Nucleus accumbens (tissue), 56 donors: ENCODE results near the gene KY.
A peak's percentile ranks its signal among the peaks of the same experiment; 100 is the strongest.

Experiments
- DNase-seq, 56 donors: peaks; one replicate each; lab custom pipeline; 2025; lab: John Stamatoyannopoulos, UW

KY gene

DNA sequence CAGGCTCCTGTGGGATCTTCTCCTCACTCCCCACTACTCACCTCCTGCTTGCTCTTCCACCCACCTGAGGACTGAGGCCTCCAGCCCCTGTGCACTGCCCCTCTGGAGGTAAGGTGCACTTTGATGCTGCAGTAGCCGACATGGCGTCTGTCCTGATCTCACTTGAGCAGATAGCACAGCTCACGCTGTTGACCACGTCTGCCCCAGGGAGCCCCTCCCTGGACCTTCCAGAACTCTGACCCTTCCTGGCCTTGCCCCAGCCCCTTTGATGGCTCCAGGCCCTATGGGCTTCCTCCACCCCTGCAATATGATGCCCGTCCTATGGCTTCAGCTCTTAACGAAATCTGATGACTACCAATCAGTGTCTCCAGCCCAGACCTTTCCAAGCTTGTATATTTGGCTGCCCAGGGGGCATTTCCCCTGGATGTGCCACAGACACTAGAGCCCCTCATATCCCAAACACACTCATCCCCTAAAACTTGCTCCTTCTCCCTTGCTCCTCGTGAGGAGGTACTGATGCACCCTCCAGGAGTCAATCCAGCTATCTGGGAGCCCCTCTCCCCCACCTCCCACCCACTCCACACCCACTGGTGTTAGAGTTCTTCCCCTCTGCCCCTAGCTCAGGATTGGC, 27.1 kb downstream of the KY start:
- no peak for DNase-seq

DNA sequence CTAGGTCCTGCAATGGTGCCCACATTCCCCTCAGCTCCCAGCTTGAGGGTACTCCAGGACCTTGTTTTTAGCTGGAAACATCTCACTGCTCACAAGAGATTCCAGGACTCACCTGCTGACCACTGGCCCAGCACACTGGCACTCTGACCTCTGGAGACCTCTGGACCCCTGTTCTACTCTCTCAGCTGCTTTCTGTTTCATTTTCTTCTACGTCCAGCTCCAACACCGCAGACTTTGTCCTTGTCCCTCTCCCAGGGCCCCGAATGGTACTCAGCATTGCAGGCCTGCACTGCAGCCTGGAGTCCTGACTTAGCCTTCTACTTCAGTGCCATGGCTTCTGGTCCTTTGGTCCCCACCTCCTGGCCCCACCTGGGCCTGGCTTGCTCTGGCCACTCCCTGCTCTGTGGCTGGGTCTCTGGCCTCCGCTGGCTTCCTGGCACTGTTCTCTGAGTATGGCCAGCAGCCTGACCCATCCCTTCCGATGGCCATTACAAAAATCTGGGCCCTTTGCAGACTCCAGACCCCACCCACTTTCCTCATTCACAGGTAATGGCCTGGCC, 27.9 kb downstream of the KY start:
- no peak for DNase-seq

DNA sequence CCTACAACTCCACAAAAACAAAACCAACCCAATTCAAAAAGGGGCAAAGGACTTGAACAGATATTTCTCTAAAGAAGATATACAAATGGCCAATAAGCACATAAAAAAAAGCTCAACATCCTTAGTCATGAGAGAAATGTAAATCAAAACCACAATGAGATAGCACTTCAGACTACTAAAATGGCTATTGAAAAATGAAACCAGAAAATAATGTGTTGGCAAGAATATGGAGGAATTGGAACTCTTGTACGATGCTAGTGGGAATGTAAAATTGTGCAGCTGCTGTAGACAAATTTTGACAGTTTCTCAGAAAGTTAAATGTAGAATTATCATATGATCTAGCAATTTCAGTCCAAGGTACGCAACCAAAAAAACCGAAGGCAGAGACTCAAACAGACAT, 29.0 kb downstream of the KY start:
- no peak for DNase-seq

DNA sequence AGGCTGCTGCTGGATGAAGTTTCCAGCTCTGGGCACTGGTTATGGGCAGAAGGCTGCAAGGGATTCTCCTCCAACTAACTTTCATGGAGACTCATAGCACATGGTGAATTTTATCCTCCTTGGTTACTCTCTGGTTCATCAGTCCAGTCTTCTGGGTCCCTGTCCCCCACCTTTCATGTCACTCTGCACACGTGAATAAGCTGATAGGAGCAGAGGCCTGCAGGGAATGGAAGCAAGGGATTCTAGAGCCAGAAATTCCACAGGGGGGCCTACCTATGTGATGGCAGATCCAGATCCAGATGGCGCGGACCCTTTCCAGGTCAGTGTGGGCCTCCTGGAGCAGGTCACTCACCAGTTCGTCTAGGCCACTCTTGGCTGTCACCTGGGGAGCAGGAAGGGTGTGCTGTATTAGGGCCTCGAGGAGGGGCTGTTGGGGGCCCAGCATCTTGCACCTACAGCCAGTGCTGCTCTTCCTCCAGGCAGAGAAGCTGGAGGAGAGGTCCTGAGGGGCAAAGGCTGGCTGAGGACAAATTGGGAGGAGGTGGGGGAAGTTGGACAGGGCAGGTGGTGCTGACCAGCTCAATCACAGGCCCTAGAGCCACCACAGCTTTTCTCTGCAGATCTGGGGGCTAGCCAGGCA, 30.2 kb downstream of the KY start:
- no peak for DNase-seq

DNA sequence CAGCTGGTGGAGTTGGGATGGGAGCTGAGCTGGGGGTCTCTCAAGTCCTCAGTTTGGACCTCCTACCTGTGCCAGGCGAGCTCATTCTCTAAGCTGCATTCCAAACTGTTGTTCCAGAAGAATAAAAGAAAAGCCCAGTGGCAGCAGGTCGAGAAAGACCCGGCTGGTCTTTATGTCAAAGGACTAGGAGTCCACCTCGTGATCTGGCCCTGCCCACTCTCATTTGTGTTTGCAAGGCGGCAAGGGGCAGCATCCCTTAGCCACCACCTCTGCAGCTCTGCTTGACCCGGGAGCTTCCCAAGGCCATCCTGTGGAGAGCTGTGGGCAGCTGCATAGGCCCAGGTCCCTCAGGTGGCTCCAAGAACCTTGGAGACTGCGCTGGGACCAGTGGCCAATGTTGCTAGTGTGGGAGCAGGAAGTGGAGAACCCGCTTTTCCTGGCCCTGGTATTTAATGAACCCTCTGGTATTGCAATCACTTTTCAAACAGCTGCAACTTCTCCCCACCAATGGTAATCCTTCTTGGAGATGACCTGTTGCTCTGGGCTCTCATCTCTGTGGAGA, 30.9 kb downstream of the KY start:
- no peak for DNase-seq

DNA sequence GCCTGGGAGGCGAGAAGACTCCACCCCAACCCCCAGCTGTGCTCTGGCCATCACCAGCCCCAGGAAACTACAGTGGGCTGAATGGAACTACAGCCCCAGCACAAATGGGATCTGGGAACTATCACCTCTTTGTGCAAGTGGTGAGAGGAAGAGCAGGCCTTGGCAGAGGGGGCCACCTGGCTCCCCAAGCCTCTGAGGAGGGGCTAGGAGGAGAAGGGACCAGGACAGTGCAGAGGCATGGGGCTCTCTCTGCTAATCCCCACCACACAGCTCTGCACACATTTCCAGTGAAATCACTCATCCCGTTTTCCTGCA, 31.6 kb downstream of the KY start:
- no peak for DNase-seq

DNA sequence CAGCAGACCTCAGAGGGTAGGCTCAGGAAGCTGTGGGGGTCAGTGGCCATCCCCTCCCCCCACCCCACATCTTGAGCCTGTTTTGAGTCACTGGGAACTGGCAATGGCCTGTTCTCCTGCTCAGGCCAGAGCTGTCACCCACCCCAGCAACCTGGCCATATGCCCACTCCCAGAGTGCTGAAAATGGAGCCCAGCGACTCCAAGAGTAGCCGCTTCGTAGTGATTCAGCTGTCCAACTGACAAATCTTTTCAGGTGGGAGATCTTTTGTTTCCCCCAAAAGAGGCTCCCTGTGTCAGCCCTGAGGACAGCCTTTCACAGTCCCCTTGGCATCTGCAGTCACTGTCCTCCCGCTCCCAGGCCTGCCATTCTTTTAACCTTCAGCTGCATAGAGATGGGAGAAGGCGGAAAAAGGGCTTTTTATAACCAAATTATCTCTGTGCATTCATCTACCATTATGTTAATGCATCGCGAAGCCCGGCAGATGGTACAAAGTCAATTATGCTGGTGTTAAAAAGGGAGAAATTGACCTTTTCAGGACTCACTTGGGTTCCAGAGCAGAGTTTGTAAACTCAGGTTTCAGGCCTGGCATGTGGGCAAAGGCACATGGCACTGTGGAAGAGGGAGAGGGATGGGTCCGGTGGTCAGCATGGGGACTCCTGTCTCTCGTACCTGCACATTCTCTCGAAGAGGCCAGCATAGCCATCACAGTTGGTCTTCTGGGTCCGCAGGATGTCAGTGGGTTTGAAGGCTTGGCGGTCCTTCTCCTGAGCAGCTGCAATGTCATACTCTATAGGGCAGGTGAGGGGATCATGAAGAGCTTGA, 32.1 kb downstream of the KY start:
- DNase-seq = peak in 11 of 56 donors; percentile 2 to 40 (median 16)

DNA sequence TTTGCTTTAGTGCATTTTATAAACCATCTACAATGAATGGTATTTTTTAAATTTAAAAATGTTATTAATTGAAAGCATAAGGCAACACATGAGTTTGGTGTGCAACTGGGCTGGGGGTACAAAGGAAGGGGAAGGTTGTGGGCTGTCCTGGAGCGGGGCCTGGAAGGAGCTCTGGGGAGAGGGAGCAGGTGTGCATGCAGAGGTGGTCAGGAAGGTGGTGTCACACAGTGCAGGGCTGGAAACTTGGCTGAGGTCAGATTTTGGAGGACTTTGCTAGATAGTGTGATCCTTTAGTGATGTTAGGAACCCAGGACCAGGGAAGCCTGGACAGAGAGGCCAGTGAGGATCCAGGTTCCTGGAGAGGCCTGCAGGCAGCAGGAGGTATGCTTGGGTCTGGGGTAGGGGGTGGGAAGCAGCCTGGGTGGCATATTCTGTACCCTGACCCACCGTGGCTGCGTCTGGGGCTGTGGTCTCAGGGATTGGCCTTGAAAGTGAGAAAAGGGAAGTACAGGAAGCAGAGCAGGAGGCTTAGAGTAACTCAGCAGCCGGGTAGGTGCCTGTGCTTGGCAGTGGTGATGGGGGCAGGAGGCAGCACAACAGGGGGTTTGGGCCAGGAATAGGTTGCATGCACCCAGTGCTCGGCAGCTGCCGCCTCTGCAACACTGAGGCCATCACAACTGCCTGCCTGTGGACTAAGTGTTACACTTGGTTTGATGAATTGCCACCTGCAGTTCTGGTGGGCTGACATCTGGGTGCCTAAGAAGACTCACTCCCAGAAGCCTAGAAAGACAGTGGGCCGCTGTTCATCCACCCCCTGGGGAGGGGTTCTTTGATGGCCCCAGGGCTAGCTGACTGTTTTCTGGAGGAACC, 33.0 kb downstream of the KY start:
- DNase-seq = no peak

DNA sequence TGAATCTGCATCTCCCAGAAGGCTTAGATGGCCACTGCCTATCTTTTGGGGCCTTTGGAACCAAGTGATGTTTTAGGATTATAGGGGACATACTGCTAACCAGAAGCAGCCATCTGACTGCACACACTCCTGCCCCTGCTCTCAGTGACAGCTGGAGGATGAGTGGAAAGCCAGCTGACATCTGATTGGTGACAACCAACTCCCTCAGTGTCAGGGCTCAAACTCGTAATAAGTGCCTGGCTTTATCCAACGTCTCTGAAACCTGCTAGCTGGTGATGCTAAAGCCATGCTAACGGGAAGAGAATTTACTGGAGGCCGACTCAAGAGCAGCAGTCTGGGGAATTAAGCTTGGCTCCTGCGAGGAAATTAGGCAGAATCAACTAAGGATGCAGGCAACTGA, 35.1 kb downstream of the KY start:
- no peak for DNase-seq

DNA sequence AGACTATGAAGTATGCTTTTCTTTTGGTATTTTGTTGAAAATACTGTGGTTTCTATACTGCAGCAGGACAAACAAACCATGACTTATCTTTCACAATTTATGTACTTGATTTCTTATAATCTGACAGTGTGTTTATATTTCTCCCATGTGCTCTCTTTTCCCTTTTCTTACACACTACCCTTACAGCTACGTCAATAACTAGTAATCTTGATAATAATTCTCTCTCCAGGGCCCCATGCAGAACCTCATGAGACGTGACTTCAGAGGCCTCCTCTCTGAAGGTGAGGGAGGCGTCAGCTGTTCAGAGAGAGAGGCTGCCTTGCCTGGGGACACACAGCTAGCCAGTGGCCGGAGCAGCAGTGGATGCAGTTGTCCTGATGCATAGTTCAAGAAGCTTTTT, 35.9 kb downstream of the KY start:
- no peak for DNase-seq

DNA sequence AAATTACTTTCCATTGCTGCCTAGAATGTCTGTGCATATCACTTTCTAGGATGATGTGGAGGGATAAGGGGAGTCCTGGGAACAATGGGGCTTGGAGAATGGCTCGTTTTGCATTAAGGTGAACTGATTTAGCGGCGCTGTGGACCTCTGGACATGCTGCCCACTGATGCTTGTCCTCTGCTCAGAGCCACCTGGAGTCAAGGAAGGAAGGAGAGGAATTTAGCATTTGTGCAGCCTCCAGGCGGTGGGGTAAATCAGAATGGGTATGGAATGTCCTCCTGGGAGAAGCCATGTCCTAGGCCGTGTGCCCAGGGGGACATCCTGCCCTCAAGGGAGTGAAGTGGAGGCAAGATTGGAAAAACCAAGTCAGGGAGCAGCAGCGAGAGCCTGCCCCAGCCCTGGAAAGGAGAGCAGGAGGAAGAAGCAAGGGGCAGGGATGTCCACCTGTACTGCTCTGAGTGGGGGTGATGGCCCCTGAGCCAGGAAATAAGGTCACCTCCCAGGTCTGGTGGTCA, 37.8 kb downstream of the KY start:
- DNase-seq = no peak

DNA sequence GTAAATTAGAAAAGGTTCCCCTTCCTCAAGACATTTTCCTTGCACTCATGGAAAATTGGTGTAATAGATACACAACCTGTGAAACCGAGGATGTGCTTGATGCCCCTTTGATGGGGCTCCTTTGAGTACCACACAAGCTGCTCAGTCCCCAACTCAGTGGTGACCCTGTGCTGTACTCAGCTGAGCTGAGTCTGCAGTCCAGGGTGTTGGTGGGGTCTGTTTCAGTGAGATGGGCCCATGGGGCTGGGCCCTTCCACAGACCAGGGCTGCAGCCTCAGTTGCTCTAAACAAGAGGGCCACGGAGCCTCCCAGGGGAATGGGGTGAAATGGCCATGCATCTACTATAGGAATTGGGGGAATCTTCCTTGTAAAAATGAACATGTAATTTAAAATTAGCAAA, 39.3 kb downstream of the KY start:
- DNase-seq = no peak

DNA sequence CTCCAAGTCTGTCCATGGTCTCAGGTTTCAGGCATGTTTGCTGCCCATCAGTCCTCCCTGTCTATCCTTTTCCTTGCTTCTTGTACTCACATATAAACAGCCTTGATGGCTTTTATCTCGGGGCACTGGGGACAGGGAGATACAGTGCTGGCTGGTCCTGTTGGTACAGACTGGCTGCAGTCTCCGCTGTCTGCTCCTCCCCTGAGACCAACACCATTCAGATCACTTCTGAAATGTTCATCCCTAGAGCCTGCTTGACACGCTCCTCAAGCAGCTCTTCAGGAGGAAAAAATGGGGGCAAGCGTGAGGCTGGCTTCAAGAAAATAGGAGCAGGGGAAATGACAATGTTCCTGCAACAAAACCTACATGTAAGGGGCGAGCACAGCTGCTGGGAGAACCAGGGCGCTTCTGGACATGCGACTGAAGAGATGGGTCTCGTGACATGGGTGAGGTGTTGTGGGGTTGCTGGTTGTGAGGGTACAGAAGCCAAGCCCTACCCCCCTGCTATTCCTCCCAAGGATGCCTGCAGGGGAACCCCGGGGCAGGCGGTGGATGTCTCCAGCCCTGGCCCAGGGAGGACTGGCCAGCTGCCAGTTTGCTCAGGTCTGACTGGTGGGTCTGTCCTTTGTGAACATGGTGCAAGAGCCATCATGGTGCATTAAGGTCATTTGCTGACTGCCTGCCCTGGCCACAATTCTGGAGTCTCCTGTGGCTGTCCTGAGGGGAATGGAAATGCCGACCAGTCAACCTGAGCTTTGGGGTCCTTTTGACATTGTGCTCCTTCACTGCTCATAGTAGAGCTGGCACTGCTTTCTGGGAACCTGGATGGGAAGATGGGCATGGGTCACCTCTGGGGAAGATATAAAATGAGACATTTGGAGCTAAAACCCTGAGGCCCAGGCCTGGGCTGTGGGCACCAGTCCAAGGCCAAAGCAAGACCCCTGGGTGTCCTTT, 40.1 kb downstream of the KY start:
- no peak for DNase-seq

DNA sequence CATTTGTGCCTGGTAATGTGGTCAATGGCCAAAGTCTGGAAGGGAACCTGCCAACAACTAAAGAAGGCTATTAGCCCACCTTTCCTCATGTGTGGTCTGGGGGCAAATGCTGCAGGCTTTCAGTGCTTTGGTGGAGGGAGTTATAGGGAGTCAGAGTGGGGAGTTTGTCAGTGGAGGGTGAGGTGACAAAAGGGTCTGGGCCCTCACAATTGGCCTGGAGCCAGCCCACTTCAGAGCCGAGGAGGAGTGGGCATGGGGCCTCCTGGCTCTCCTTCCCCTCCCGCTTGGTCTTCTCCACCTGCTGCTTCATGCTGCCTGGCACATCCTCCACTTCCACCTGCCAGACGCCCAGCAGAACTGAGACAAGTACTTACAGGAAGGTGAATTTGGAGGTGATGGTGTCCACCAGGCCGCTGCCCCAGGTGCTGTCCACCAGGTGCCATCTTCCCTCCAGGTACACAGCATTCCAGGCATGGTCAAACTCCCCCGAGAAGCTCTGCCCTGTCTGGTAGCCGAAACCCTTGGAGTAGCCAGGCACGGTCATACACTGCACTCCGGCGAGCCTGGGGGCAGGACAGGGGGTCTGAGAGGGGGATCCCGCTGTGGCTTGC, 40.9 kb downstream of the KY start:
- no peak for DNase-seq

DNA sequence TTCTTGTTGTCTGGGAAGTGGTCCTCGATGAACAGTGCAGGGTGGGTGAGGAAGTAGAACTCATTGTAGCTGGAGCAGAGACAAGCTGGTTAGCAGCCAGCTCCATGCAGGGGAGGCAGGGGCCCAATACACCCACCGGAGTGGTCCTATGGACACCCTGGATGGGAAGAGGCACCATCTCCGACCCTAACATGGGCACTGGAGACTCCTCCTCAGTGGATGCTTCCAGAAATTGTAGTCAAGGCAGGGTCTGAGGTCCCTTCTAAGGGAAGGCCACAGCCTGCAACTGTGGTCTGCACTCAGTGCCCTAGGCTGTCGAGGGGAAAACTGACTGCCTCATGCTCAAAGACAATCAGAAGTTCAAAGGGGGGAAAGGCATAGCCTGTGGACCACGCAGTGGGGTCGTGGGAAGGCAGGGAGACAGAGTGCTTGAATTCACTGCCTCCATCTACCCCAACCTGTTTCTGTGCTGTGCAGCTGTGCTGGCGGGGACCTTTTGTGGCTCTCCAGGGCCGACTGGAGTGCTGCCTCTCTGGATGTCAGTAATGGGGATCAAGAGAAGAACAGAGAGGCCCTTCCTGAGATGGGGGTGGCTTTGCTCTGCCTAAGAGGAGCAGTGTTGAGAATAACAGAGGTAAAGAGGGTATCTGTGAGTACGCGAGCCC, 41.9 kb downstream of the KY start:
- DNase-seq = no peak

DNA sequence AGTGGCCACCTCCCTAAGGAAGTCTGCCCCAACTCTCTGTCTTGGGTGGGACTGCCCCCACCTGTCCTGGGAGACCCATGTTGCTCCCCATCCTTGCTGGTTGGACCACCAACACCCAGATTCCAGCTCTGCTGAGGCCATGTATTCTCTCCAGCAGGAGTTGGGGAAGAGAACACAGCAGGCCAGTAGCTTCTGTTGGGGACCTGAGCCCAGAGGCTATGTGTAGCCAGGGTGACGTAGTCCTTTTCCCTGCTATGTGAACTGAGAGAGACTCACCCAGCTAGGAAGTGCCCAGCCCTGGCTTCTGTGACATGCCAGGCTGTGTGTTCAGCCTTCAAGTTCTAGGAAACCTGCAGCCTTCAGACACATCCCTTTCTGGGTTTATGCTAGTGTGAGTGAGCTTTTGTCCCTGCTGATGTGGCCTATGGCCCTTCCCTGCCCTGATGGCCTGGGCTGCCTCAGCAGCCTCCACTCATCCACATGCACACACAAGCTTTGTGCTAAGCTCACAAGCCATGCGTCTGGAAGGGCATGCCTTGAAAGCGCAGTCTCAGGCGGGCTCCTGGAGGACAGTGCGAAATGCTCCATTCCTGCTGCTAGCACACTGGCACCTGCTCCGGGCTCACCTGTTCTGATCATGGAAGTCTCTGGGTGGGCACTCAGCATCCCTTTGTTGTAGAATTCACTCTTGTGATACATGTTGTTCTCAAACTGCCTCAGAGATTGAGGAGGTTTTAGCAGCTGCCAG, 42.6 kb downstream of the KY start:
- no peak for DNase-seq
